Common myeloid progenitor, CD34-positive (primary cell): ENCODE data around the gene MEIS2.

Experiments used
- CTCF ChIA-PET: fragments of 350-600 bp; sonication (Branson Sonifier 250); formaldehyde crosslinking; loops from one replicate; lab custom pipeline; 2021; ENCODE audit warnings: antibody characterized with exemption; lab: Charles Lee
- POLR2A ChIA-PET: fragments of 350-600 bp; sonication (Branson Sonifier 250); formaldehyde crosslinking; loops from one replicate; lab custom pipeline; 2021; ENCODE audit warnings: antibody characterized with exemption; lab: Charles Lee
- DNase-seq, 3 donors: peaks; one replicate each; pipeline versions ENCODE4 v3.0.0 to v3.0.0-alpha.2; 2013
- H3K27ac ChIP-seq, 2 experiments: 1 replicate in 1 of 2; 2 replicates in 1 of 2; pipeline ENCODE4 v1.7.0; 2013; ENCODE audit warnings: inconsistent platforms in 2 of 2, low read length in 2 of 2, mild to moderate bottlenecking in 2 of 2, low read depth in 1 of 2, moderate library complexity in 1 of 2; ENCODE audit not compliant: severe bottlenecking in 2 of 2, insufficient read depth in 1 of 2, poor library complexity in 1 of 2
- H3K27me3 ChIP-seq, 5 experiments: replicated peaks in 2 of 5; 1 replicate in 3 of 5; 2 replicates in 2 of 5; pipeline versions ENCODE4 v1.6.1 to v1.7.0; 2013; ENCODE audit warnings: low read length in 4 of 5, mild to moderate bottlenecking in 2 of 5, moderate library complexity in 2 of 5, inconsistent platforms in 1 of 5; ENCODE audit not compliant: insufficient read depth in 5 of 5, control insufficient read depth in 4 of 5
- H3K36me3 ChIP-seq, 4 experiments: 1 replicate in 2 of 4; 2 replicates in 2 of 4; pipeline versions ENCODE4 v1.6.1 to v1.7.0; 2013; ENCODE audit warnings: low read length in 3 of 4, control low read depth in 1 of 4, mild to moderate bottlenecking in 1 of 4; ENCODE audit not compliant: control insufficient read depth in 4 of 4, insufficient read depth in 4 of 4
- H3K4me1 ChIP-seq, 4 experiments: 1 replicate in 3 of 4; 2 replicates in 1 of 4; pipeline versions ENCODE4 v1.6.1 to v1.7.1; 2013; ENCODE audit warnings: low read length in 3 of 4, mild to moderate bottlenecking in 3 of 4, control low read depth in 1 of 4, inconsistent platforms in 1 of 4, moderate library complexity in 1 of 4; ENCODE audit not compliant: control insufficient read depth in 4 of 4, insufficient read depth in 4 of 4; ENCODE audit errors: control extremely low read depth in 1 of 4
- H3K4me3 ChIP-seq, 7 experiments: 1 replicate in 4 of 7; 2 replicates in 3 of 7; pipeline versions ENCODE4 v1.5.1 to v1.7.0; 2013; ENCODE audit warnings: mild to moderate bottlenecking in 7 of 7, low read length in 6 of 7, moderate library complexity in 6 of 7, inconsistent platforms in 2 of 7, low read depth in 2 of 7, control low read depth in 1 of 7; ENCODE audit not compliant: insufficient read depth in 4 of 7, control insufficient read depth in 1 of 7; ENCODE audit errors: extremely low read depth in 1 of 7
- H3K9me3 ChIP-seq, 5 experiments: 1 replicate in 4 of 5; 2 replicates in 1 of 5; pipeline versions ENCODE4 v1.6.1 to v1.7.1; 2013; ENCODE audit warnings: low read length in 4 of 5, mild to moderate bottlenecking in 2 of 5, inconsistent platforms in 1 of 5, low read depth in 1 of 5, moderate library complexity in 1 of 5; ENCODE audit not compliant: control insufficient read depth in 4 of 5, insufficient read depth in 2 of 5; ENCODE audit errors: control extremely low read depth in 1 of 5
- WGBS: methylation state at CpG from one replicate; pipeline ENCODE4 v1.1.5; 2013; ENCODE audit not compliant: insufficient coverage; 5-methylcytosine and 5-hydroxymethylcytosine counted together

The MEIS2 gene

DNA sequence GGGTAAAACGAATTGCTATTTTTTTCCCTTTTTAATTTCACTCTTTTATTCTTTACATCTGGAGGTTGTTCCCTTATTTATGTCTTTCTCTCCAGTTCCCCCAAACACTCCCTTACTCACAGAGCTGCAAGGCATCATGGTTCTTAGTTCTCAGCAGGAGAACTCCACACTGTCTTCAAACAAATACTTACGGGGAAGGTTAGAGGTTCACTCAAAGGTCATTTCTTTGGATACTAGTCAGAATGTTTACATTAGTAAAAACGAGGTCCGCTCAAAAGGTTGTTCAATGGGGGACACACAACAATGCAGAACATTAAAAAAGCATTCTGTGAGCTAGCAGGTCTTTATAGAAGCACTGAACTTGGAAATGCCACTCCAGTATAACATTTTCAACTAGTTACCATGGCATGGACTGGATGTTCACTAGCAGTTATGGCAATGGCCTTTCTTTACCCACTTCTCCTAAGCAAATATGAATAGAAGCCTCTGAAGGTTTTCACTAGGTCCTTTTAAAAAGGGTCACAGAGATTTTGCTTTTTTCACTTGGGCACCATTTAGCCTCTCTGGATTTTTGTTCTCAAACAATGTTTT is 201.7 kb downstream of the MEIS2 start:
- WGBS, result 95% methylated on average over 2 of the region's 4 CpGs
- no peak overlapping the region for H3K27ac ChIP-seq
- ChIA-PET POLR2A (no interaction called here), CTCF (no interaction called here)
- H3K4me1 ChIP-seq, result no peaks in the 10 kb centered on the region
- H3K27me3 ChIP-seq, result peaks cover 14 to 50% (median 28%) of the 10 kb centered on the region in 5 experiments
- H3K9me3 ChIP-seq, result no peaks in the 10 kb centered on the region
- DNase-seq, result no peak
- H3K4me3 ChIP-seq, result no peak overlapping the region
- no peaks in the 10 kb centered on the region for H3K36me3 ChIP-seq

GRCh38 chr15:36897834-36898233 is 202.5 kb downstream of the MEIS2 start:
- ChIA-PET POLR2A (no interaction called here), CTCF (no interaction called here)
- 83% methylated on average over 1 of the region's 3 CpGs for WGBS
- Histone ChIP-seq H3K4me1 (no peaks in the 10 kb centered on the region), H3K9me3 (no peaks in the 10 kb centered on the region), H3K27me3 (peaks cover 12 to 48% (median 28%) of the 10 kb centered on the region in 5 experiments), H3K4me3 (no peak overlapping the region), H3K27ac (no peak overlapping the region), H3K36me3 (no peaks in the 10 kb centered on the region)
- DNase-seq, result no peak

DNA sequence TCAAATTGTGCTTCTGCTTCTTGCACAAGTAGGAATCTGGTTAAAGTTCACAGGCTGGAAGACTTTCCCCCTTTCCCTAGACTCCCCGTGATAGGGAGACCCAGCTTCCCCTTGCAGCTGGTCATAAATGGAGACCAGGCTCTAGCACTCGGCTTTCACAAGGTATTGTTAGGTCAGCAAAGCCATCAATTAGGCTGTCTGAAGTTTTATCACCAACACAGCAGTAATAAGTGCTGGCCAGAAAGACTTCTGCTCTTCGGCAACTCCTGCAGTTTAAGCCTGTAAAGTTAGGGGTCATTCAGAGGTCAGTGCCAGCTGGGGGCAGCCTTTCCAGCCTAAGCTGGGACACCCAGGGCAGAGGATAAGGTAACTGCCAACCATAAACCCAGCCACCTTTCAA is 203.4 kb downstream of the MEIS2 start:
- Histone ChIP-seq H3K4me3 (no peak overlapping the region), H3K36me3 (no peaks in the 10 kb centered on the region), H3K27ac (no peak overlapping the region), H3K27me3 (peaks cover 12 to 49% (median 29%) of the 10 kb centered on the region in 5 experiments), H3K9me3 (no peaks in the 10 kb centered on the region), H3K4me1 (no peaks in the 10 kb centered on the region)
- POLR2A ChIA-PET, result no interaction called here
- CTCF ChIA-PET, result interaction anchor here (1.6 kb wide), 1 partner anchor 13 kb away, joined by 4 read pairs; no protein-coding TSS in a partner anchor
- 45% methylated on average over 3 of the region's 3 CpGs for WGBS
- no peak for DNase-seq

- CTCF ChIA-PET, result interaction anchor here (1.6 kb wide), 1 partner anchor 15 kb away, joined by 3 read pairs; no protein-coding TSS in a partner anchor
- WGBS, result 79% methylated on average over 3 of the region's 4 CpGs
- Histone ChIP-seq H3K9me3 (no peaks in the 10 kb centered on the region), H3K27ac (no peak overlapping the region), H3K36me3 (no peaks in the 10 kb centered on the region), H3K27me3 (peaks cover 15 to 68% (median 34%) of the 10 kb centered on the region in 5 experiments), H3K4me3 (no peak overlapping the region), H3K4me1 (no peaks in the 10 kb centered on the region)
- POLR2A ChIA-PET, result no interaction called here
- DNase-seq, result no peak
These were observed 206.3 kb downstream of the MEIS2 start for GRCh38 chr15:36894075-36894474.

- DNase-seq, result no peak
- Histone ChIP-seq H3K9me3 (no peaks in the 10 kb centered on the region), H3K36me3 (no peaks in the 10 kb centered on the region), H3K4me1 (no peaks in the 10 kb centered on the region), H3K27me3 (peaks cover 11 to 76% (median 37%) of the 10 kb centered on the region in 5 experiments), H3K27ac (no peak overlapping the region), H3K4me3 (no peak overlapping the region)
- ChIA-PET CTCF (interaction anchor here (1.6 kb wide), 1 partner anchor 15 kb away, joined by 3 read pairs; no protein-coding TSS in a partner anchor), POLR2A (no interaction called here)
- no CpG with 5 or more reads among the region's 1 CpG for WGBS
These were observed 207.1 kb downstream of the MEIS2 start for GRCh38 chr15:36893276-36893675.

DNA sequence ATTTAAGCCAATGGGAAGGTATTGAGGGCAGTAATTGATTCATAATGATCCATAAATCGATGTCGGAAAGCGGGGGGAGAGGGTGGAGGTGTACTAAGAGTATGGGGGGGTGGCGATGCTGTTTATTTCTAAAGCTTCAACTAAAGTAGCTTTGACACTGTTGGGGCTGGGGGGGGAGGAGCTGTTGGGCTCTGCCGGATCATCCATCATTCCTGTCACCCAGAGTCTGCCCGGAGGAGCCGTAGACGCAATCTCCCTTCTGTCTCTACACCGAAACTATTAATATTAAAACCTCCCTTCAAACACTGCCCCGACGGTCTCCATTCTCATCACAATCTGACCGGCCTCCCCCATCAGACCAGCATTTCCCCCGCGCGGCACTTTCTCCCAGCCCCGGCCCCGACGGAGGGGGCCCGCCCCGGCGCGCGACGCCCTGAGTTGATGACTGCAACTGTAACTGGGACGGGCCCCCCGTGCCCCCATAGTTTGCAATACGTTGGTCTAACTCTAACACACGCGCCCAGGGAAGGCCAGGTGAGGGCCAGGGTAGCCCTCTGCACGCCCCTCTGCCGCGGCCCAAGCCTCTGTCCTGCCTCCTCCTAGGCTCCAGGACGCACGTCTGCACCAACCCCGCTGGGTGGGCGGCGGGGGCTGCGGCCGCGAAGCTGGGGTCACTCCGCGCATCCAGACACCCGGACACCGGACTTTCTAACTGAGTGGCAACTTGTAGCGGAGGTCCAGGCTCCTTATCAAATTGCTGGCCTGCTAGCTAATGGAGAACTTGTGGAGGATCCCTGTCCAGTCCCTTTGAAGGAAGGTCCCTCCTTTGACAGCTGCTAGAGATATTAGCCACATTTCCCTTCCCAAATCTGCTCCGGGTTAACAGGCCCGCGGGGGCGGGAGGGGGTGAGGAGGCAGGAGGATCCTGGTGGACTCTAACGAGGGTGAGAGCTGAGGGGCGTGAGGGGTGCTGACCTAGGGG is 212.0 kb downstream of the MEIS2 start:
- DNase-seq, result no peak
- ChIA-PET CTCF (no interaction called here), POLR2A (no interaction called here)
- H3K27ac ChIP-seq, result no peak overlapping the region
- H3K4me1 ChIP-seq, result peaks cover 0 to 2% (median 0%) of the 10 kb centered on the region in 4 experiments
- H3K36me3 ChIP-seq, result no peaks in the 10 kb centered on the region
- H3K27me3 ChIP-seq, result peaks cover 25 to 91% (median 59%) of the 10 kb centered on the region in 5 experiments
- H3K9me3 ChIP-seq, result no peaks in the 10 kb centered on the region
- H3K4me3 ChIP-seq, result no peak overlapping the region
- 7% methylated on average over 37 of the region's 51 CpGs for WGBS
